ENCODE results near the gene TM9SF2. TPM values are rescaled to one million over a fixed set of nuclear protein-coding genes. Genes with fewer than 3 reads are reported as not detected.
"Not testable (repeated sequence)": the region's sequence is repeated elsewhere in the genome, so short reads cannot be mapped to it uniquely, and the experiment has no call there.

The TM9SF2 gene, protein sequence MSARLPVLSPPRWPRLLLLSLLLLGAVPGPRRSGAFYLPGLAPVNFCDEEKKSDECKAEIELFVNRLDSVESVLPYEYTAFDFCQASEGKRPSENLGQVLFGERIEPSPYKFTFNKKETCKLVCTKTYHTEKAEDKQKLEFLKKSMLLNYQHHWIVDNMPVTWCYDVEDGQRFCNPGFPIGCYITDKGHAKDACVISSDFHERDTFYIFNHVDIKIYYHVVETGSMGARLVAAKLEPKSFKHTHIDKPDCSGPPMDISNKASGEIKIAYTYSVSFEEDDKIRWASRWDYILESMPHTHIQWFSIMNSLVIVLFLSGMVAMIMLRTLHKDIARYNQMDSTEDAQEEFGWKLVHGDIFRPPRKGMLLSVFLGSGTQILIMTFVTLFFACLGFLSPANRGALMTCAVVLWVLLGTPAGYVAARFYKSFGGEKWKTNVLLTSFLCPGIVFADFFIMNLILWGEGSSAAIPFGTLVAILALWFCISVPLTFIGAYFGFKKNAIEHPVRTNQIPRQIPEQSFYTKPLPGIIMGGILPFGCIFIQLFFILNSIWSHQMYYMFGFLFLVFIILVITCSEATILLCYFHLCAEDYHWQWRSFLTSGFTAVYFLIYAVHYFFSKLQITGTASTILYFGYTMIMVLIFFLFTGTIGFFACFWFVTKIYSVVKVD
- 10 to 100 TPM; 58.4 to 59.7 TPM for total RNA-seq

DNA sequence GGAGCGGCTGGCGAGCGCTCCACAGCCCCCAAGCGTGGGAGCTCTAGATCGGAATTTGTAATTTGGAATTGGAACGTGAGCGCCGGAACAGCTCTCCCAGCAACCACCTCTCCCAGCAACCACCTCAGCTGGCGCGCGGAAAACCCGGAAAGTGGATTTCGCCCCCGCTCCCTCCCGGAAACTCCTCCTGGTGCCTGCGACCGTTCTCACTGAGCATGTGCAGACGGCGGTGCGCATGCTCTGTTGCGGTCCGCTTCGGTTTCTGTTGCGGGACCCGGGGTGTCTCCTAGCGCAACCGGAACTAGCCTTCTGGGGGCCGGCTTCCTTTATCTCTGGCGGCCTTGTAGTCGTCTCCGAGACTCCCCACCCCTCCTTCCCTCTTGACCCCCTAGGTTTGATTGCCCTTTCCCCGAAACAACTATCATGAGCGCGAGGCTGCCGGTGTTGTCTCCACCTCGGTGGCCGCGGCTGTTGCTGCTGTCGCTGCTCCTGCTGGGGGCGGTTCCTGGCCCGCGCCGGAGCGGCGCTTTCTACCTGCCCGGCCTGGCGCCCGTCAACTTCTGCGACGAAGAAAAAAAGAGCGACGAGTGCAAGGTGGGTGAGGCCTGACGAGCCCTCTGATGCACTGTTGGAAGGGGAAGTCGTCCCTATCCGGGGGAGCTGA, at the start of gene TM9SF2:
Gene TM9SF2, plus strand, starts transcription at position 289 of the 664 bp plus-strand sequence. Its CDS starts 135 bp downstream, at position 424.
- H3K36me3 Mint-ChIP-seq = peaks cover 9% of the 10 kb centered on the region

DNA sequence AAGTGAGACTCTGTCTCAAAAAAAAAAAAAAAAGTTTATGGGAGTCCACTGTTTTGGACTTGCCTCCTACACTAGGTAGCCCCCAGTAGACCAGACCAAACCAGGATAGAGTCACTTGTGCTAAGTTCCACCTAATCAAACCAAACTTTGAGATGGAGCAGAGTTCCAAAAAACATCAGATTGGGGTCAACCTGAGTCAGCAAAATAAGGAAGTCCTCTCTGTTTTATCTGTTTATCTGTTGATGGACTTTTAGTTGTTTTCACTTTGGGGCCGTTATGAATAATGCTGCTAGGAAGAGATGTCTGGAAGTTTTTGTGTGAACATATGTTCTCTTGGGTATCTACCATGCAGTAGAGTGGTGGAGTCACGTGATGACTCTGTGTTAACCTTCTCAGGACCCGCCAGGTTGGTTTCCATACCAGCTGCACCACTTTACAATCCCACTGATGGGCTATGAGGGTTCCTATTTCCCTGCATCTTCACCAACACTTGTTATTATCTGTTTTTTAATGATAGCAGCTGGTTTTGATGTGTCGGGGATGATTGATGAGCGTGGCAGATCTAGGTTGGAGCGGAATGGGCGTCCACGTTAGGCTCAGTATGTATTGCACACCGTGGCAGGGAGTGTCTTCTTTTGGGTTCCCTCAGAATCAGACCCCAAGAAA, 46.6 kb upstream of the TM9SF2 start:
- POLR2A ChIA-PET = interaction anchor here (0.7 kb wide), 1 partner anchor 21 kb away, joined by 3 read pairs; no protein-coding TSS in a partner anchor
- no peak for ATAC-seq (ENCODE audit: low read depth)
- Mint-ChIP-seq H3K4me3 (no peak overlapping the region), H3K9me3 (no peaks in the 10 kb centered on the region), H3K27me3 (peaks cover 16% of the 10 kb centered on the region), H3K4me1 (no peaks in the 10 kb centered on the region), H3K27ac (no peak overlapping the region), H3K36me3 (no peaks in the 10 kb centered on the region)
- DNase-seq = no peak

More for the DNA sequence above, at the start of gene TM9SF2:
- ATAC-seq (ENCODE audit: low read depth) (peak; percentile 65), DNase-seq (peak; percentile 98)
- POLR2A ChIA-PET = interaction anchor here (0.6 to 1.9 kb wide), 5 partner anchors 34 to 409 kb away, joined by 3 to 10 read pairs (median 5); partner anchors contain the start of gene CLYBL
- Mint-ChIP-seq H3K9me3 (no peaks in the 10 kb centered on the region), H3K4me3 (peak within 1 kb of the TSS; percentile 92), H3K27ac (peak within 1 kb of the TSS; percentile 96), H3K27me3 (no peaks in the 10 kb centered on the region), H3K4me1 (peaks cover 55% of the 10 kb centered on the region)

- H3K4me1 Mint-ChIP-seq = peaks cover 3% of the 10 kb centered on the region
- H3K27ac Mint-ChIP-seq = no peak overlapping the region
- no peak overlapping the region for H3K4me3 Mint-ChIP-seq
- POLR2A ChIA-PET = no interaction called here
- peaks cover 1% of the 10 kb centered on the region for H3K9me3 Mint-ChIP-seq
- H3K27me3 Mint-ChIP-seq = peaks cover 3% of the 10 kb centered on the region
- ATAC-seq (ENCODE audit: low read depth) (no peak), DNase-seq (no peak)
- no peaks in the 10 kb centered on the region for H3K36me3 Mint-ChIP-seq
These were observed 42.0 kb upstream of the TM9SF2 start for GRCh38 chr13:99459099-99459850.

- Mint-ChIP-seq H3K27ac (peak overlapping the region; percentile 1), H3K4me1 (peaks cover 14% of the 10 kb centered on the region)
- H3K36me3 Mint-ChIP-seq; DNase-seq; H3K9me3 Mint-ChIP-seq; H3K4me3 Mint-ChIP-seq; H3K27me3 Mint-ChIP-seq; ATAC-seq (ENCODE audit: low read depth); POLR2A ChIA-PET: not testable (repeated sequence)
These were observed 40.5 kb upstream of the TM9SF2 start for GRCh38 chr13:99460802-99461201.

DNA sequence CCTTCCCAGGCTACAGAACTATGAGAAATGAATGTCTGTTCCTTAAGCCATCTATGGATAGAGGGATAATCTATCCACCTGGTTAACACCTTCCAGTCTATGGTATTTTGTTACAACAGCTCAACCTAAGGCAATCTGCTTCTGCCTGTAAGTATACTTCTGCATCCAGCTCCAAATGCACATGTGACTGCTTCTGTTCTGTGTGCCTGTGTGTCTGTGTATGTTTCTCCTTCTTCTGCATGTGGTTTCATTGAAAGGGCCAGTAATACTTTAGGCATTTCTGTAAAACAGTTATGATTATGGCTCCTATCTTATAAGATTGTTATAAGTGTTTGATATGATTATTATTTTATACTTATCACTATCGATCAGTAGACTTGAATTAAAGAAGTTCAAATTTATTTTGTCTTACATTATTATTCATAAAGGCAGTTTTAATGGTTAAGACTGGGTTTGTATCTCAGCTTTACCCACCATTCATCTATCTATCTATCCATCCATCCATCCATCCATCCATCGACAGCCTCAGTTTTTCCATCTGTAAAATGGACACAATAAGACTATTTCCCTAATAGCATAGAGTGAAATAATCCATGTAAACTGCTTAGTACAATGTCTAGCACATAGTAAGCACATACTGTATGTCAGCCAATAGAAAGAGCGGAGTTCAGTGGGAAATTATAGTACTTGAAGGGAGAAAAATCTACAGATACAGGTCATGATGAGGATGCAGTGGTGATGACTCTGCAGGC, 37.5 kb upstream of the TM9SF2 start:
- Mint-ChIP-seq H3K4me3 (no peak overlapping the region), H3K4me1 (peaks cover 14% of the 10 kb centered on the region)

DNA sequence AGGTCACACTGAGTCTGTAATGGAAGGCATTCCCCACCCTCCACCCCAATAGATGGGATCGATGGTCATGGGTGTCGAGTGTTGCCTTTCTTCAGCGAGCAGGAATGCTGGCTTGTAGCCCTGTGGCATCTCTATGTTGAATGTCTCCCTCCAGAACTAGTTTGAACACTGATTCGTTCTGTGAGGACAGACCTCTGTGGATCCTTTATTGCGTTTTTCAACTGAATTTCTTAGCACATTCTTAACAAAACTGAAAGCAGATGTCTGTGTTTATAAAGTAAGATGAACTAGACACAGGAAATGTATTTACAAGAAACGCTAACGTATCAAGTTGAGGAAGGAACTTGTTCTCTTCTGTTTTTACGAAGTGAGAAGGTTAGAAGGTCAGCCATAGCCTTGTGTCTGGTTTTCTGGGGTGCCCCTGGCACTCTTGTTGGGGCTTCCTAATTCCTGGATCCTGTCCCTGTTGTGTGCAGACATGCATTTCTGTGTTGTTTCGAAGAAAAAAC, 36.8 kb upstream of the TM9SF2 start:
- DNase-seq (no peak), ATAC-seq (ENCODE audit: low read depth) (peak; percentile 65)
- Mint-ChIP-seq H3K36me3 (peaks cover 2% of the 10 kb centered on the region), H3K9me3 (peaks cover 4% of the 10 kb centered on the region), H3K27ac (peak overlapping the region; percentile 92), H3K4me3 (peak overlapping the region; percentile 67), H3K27me3 (no peaks in the 10 kb centered on the region), H3K4me1 (peaks cover 14% of the 10 kb centered on the region)
- POLR2A ChIA-PET = no interaction called here

More for the DNA sequence above, 37.5 kb upstream of the TM9SF2 start:
- Mint-ChIP-seq H3K36me3 (peaks cover 2% of the 10 kb centered on the region), H3K27ac (peak overlapping the region; percentile 92), H3K9me3 (peaks cover 4% of the 10 kb centered on the region), H3K27me3 (no peaks in the 10 kb centered on the region)
- DNase-seq = no peak
- ATAC-seq (ENCODE audit: low read depth) = no peak
- POLR2A ChIA-PET = no interaction called here

- Mint-ChIP-seq H3K36me3 (peaks cover 2% of the 10 kb centered on the region), H3K4me1 (peaks cover 14% of the 10 kb centered on the region), H3K27me3 (no peaks in the 10 kb centered on the region), H3K9me3 (peaks cover 4% of the 10 kb centered on the region), H3K27ac (peak overlapping the region; percentile 92), H3K4me3 (no peak overlapping the region)
- no peak for ATAC-seq (ENCODE audit: low read depth)
- no peak for DNase-seq
- POLR2A ChIA-PET = interaction anchor here (0.6 kb wide), 1 partner anchor 19 kb away, joined by 4 read pairs; no protein-coding TSS in a partner anchor
These were observed 35.8 kb upstream of the TM9SF2 start for GRCh38 chr13:99465454-99465853.

DNA sequence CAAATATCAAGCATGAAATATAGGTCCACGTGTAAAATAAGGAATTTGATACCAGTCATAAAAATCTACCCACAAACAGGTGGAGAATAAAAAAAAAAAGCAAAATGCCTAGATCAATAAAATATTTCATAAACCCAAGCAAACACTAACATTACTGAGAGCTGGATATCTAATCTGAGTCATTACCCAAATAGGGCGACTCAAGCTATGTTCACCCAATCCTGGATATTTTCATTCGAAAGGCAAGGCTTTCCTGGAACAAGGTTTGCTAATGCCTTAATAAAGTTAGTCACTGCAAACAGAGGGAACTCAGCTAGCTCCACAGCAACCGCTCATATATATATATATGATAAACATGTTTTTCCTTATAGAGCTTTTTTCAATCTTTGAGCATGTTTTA, 33.5 kb upstream of the TM9SF2 start:
- peaks cover 5% of the 10 kb centered on the region for H3K27me3 Mint-ChIP-seq
- peaks cover 4% of the 10 kb centered on the region for H3K9me3 Mint-ChIP-seq
- no peak overlapping the region for H3K4me3 Mint-ChIP-seq
- peaks cover 16% of the 10 kb centered on the region for H3K4me1 Mint-ChIP-seq
- ATAC-seq (ENCODE audit: low read depth) (no peak), DNase-seq (no peak)
- H3K36me3 Mint-ChIP-seq = peaks cover 4% of the 10 kb centered on the region
- POLR2A ChIA-PET = interaction anchor here (0.7 to 1.4 kb wide), 2 partner anchors 33 to 165 kb away, joined by 3 to 5 read pairs; partner anchors contain the start of gene TM9SF2
- H3K27ac Mint-ChIP-seq = no peak overlapping the region

- ATAC-seq (ENCODE audit: low read depth) (no peak), DNase-seq (no peak)
- H3K27me3 Mint-ChIP-seq = peaks cover 5% of the 10 kb centered on the region
- POLR2A ChIA-PET = no interaction called here
- peaks cover 15% of the 10 kb centered on the region for H3K4me1 Mint-ChIP-seq
- H3K36me3 Mint-ChIP-seq = peaks cover 4% of the 10 kb centered on the region
- H3K4me3 Mint-ChIP-seq = no peak overlapping the region
- H3K9me3 Mint-ChIP-seq = peaks cover 3% of the 10 kb centered on the region
- H3K27ac Mint-ChIP-seq = no peak overlapping the region
These were observed 32.2 kb upstream of the TM9SF2 start for GRCh38 chr13:99469041-99469440.

- ATAC-seq (ENCODE audit: low read depth) (no peak), DNase-seq (no peak)
- Mint-ChIP-seq H3K27ac (no peak overlapping the region), H3K36me3 (peaks cover 4% of the 10 kb centered on the region), H3K9me3 (peaks cover 3% of the 10 kb centered on the region), H3K4me1 (peaks cover 5% of the 10 kb centered on the region), H3K27me3 (peaks cover 5% of the 10 kb centered on the region), H3K4me3 (no peak overlapping the region)
- POLR2A ChIA-PET = interaction anchor here (0.8 kb wide), 1 partner anchor 27 kb away, joined by 3 read pairs; no protein-coding TSS in a partner anchor
These were observed 31.2 kb upstream of the TM9SF2 start for GRCh38 chr13:99470027-99470426.

GRCh38 chr13:99471221-99472121, 29.8 kb upstream of the TM9SF2 start:
- H3K36me3 Mint-ChIP-seq = peaks cover 4% of the 10 kb centered on the region
- ATAC-seq (ENCODE audit: low read depth) = no peak
- H3K9me3 Mint-ChIP-seq = peaks cover 1% of the 10 kb centered on the region

More at GRCh38 chr13:99471221-99472121, 29.8 kb upstream of the TM9SF2 start:
- no peak for DNase-seq
- Mint-ChIP-seq H3K27ac (peak overlapping the region; percentile 3), H3K27me3 (peaks cover 5% of the 10 kb centered on the region), H3K4me1 (peaks cover 3% of the 10 kb centered on the region), H3K4me3 (no peak overlapping the region)
- POLR2A ChIA-PET = interaction anchor here (1.1 kb wide), 1 partner anchor 24 kb away, joined by 3 read pairs; no protein-coding TSS in a partner anchor

Data from activated naive CD8-positive, alpha-beta T cell treated with anti-CD3 and anti-CD28 coated beads, Interleukin-2, amount 10 ng/mL, durations not matched to agents 7 days and 5 days (primary cell).